Measurements from ENCODE around the gene PLA2G6. TPM values are rescaled to one million over a fixed set of nuclear protein-coding genes. Genes with fewer than 3 reads are reported as not detected.
A peak's percentile ranks its signal among the peaks of the same experiment; 100 is the strongest.

PLA2G6 gene
- total and polyA plus RNA-seq, 2 of the 13 experiments (the other 11 are each of a cell fraction or from before 2014, with no cell fraction given): 4.8 to 11.5 TPM

GRCh38 chr22:38114484-38115398 lies 66.9 kb downstream of the PLA2G6 start (continued):
- TF ChIP-seq REST (IDR thresholded peaks at IDR 0.05; ENCODE audit: borderline replicate concordance in 1 of 2, low read depth in 1 of 2, low read length in 2 of 2) (no peak), XRCC5 (optimal IDR thresholded peaks at IDR 0.05; ENCODE audit: low read length) (peak; percentile 88), ZNF562 (CRISPR knock-in tag; IDR thresholded peaks at IDR 0.05; ENCODE audit: borderline replicate concordance) (no peak), CEBPB (IDR thresholded peaks at IDR 0.05; ENCODE audit: borderline replicate concordance, low read depth, low read length) (no peak), ZNF652 (CRISPR knock-in tag; IDR thresholded peaks at IDR 0.05; ENCODE audit: borderline replicate concordance, low read depth) (no peak), FOXM1 (CRISPR knock-in tag; IDR thresholded peaks at IDR 0.05) (no peak), ZNF788 (CRISPR knock-in tag; IDR thresholded peaks at IDR 0.05; ENCODE audit: borderline replicate concordance) (peak; percentile 32; the same call in 1 of the 2 replicates), BCL6 (CRISPR knock-in tag; IDR thresholded peaks at IDR 0.05) (no peak), FOSL1 (CRISPR knock-in tag; IDR thresholded peaks at IDR 0.05; ENCODE audit: borderline replicate concordance) (no peak), CENPBD1 (CRISPR knock-in tag; IDR thresholded peaks at IDR 0.05; ENCODE audit: borderline replicate concordance, low read depth) (no peak), ZNF687 (CRISPR knock-in tag; IDR thresholded peaks at IDR 0.05) (peak; percentile 61), SALL1 (CRISPR knock-in tag; IDR thresholded peaks at IDR 0.05) (peak; percentile 38; the same call in 1 of the 2 replicates)
- TF ChIP-seq, protein P1, sequence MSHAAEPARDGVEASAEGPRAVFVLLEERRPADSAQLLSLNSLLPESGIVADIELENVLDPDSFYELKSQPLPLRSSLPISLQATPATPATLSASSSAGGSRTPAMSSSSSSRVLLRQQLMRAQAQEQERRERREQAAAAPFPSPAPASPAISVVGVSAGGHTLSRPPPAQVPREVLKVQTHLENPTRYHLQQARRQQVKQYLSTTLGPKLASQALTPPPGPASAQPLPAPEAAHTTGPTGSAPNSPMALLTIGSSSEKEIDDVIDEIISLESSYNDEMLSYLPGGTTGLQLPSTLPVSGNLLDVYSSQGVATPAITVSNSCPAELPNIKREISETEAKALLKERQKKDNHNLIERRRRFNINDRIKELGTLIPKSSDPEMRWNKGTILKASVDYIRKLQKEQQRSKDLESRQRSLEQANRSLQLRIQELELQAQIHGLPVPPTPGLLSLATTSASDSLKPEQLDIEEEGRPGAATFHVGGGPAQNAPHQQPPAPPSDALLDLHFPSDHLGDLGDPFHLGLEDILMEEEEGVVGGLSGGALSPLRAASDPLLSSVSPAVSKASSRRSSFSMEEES (CRISPR knock-in tag; IDR thresholded peaks at IDR 0.05): no peak
- TF ChIP-seq, protein P2, sequence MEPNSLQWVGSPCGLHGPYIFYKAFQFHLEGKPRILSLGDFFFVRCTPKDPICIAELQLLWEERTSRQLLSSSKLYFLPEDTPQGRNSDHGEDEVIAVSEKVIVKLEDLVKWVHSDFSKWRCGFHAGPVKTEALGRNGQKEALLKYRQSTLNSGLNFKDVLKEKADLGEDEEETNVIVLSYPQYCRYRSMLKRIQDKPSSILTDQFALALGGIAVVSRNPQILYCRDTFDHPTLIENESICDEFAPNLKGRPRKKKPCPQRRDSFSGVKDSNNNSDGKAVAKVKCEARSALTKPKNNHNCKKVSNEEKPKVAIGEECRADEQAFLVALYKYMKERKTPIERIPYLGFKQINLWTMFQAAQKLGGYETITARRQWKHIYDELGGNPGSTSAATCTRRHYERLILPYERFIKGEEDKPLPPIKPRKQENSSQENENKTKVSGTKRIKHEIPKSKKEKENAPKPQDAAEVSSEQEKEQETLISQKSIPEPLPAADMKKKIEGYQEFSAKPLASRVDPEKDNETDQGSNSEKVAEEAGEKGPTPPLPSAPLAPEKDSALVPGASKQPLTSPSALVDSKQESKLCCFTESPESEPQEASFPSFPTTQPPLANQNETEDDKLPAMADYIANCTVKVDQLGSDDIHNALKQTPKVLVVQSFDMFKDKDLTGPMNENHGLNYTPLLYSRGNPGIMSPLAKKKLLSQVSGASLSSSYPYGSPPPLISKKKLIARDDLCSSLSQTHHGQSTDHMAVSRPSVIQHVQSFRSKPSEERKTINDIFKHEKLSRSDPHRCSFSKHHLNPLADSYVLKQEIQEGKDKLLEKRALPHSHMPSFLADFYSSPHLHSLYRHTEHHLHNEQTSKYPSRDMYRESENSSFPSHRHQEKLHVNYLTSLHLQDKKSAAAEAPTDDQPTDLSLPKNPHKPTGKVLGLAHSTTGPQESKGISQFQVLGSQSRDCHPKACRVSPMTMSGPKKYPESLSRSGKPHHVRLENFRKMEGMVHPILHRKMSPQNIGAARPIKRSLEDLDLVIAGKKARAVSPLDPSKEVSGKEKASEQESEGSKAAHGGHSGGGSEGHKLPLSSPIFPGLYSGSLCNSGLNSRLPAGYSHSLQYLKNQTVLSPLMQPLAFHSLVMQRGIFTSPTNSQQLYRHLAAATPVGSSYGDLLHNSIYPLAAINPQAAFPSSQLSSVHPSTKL (CRISPR knock-in tag; IDR thresholded peaks at IDR 0.05): peak; percentile 12; the same call in 1 of the 2 replicates
